GM23248 (cell line): ENCODE measurements around the gene APOL1.

Experiments
- EZH2 ChIP-seq: fragments of 200-600 bp; sonication (generic); IDR thresholded peaks from 2 replicates; pipeline ENCODE4 v1.6.1; 2018; ENCODE audit warnings: antibody characterized with exemption, mild to moderate bottlenecking; ENCODE audit not compliant: insufficient read depth, poor library complexity, severe bottlenecking
- EZH2phosphoT487 ChIP-seq: fragments of 200-600 bp; sonication (generic); IDR thresholded peaks from 2 replicates; pipeline ENCODE4 v1.6.1; 2018; ENCODE audit warnings: antibody characterized with exemption, moderate library complexity, mild to moderate bottlenecking, low read depth; ENCODE audit not compliant: insufficient read depth

- TF ChIP-seq EZH2, result no peak
- no peak for TF ChIP-seq EZH2phosphoT487
These were observed 29.4 kb downstream of the APOL1 start for GRCh38 chr22:36282328-36282831.
